GM12865 (cell line): Measurements from ENCODE around the gene ORAI3.
A peak's percentile ranks its signal among the peaks of the same experiment; 100 is the strongest.

ENCODE experiments used
- DNase-seq: peaks from one replicate; pipeline ENCODE4 v3.0.0; 2010; ENCODE audit warnings: low read depth
- H3K4me3 ChIP-seq: 2 replicates; pipeline ENCODE4 v1.5.1; 2011; ENCODE audit warnings: mild to moderate bottlenecking, low read depth, low read length, control low read depth
- CTCF ChIP-seq: IDR thresholded peaks from 2 replicates; pipeline ENCODE4 v1.5.1; 2011; ENCODE audit warnings: low read length, control low read depth, low read depth, inconsistent platforms; ENCODE audit not compliant: insufficient read depth; ENCODE audit errors: missing control alignments

Gene ORAI3

GRCh38 chr16:30923554-30924075 lies 25.3 kb upstream of the ORAI3 start, which contains the start of gene FBXL19:
Gene FBXL19 (plus strand): TSS chr16:30923572. CDS start chr16:30925755, 2,183 bp downstream.
- DNase-seq, result no peak
- H3K4me3 ChIP-seq, result peak within 1 kb of the TSS; percentile 90
- no peak for TF ChIP-seq CTCF

GRCh38 chr16:30924076-30924912 lies 24.6 kb upstream of the ORAI3 start:
- no peak for TF ChIP-seq CTCF
- no peak for DNase-seq
- peak overlapping the region; percentile 90 for H3K4me3 ChIP-seq

- DNase-seq, result no peak
- peak overlapping the region; percentile 90 for H3K4me3 ChIP-seq
- no peak for TF ChIP-seq CTCF
Measured at GRCh38 chr16:30924913-30925631, 23.8 kb upstream of the ORAI3 start.

- H3K4me3 ChIP-seq, result no peak overlapping the region
- TF ChIP-seq CTCF, result no peak
- no peak for DNase-seq
Measured at GRCh38 chr16:30925632-30925987, 23.3 kb upstream of the ORAI3 start.

GRCh38 chr16:30925995-30926811 lies 22.7 kb upstream of the ORAI3 start:
- TF ChIP-seq CTCF, result no peak
- no peak for DNase-seq
- H3K4me3 ChIP-seq, result no peak overlapping the region

- H3K4me3 ChIP-seq, result no peak overlapping the region
- TF ChIP-seq CTCF, result no peak
- no peak for DNase-seq
Measured at GRCh38 chr16:30926937-30927788, 21.7 kb upstream of the ORAI3 start.
